BE2C (cell line): Measurements from ENCODE around the gene CD99.
"Not testable (repeated sequence)": the region's sequence is repeated elsewhere in the genome, so short reads cannot be mapped to it uniquely, and the experiment has no call there.

Experiments
- DNase-seq: peaks from one replicate; pipeline ENCODE4 v3.0.0-alpha.2; 2020
- H3K27me3 ChIP-seq: fragments of 250-450 bp; sonication (Bioruptor Pico); 2 replicates; pipeline ENCODE4 v1.5.1; 2020; ENCODE audit warnings: mild to moderate bottlenecking
- H3K36me3 ChIP-seq: fragments of 250-450 bp; sonication (Bioruptor Pico); 2 replicates; pipeline ENCODE4 v1.5.1; 2020; ENCODE audit warnings: mild to moderate bottlenecking
- H3K4me1 ChIP-seq: fragments of 250-450 bp; sonication (Bioruptor Pico); 2 replicates; pipeline ENCODE4 v1.5.1; 2020
- H3K4me3 ChIP-seq: 2 replicates; pipeline ENCODE4 v1.5.1; 2011; ENCODE audit warnings: low read depth, low read length
- H3K9me3 ChIP-seq: fragments of 250-450 bp; sonication (Bioruptor Pico); 2 replicates; pipeline ENCODE4 v1.5.1; 2020
- TF ChIP-seq, protein P1 (sequence below): IDR thresholded peaks from 2 replicates; pipeline ENCODE4 v1.5.1; 2012; ENCODE audit warnings: mild to moderate bottlenecking, low read depth, low read length

CD99 gene

GRCh38 chrX:2774057-2774456, 83.0 kb downstream of the CD99 start:
- Histone ChIP-seq H3K36me3 (no peaks in the 10 kb centered on the region), H3K27me3 (no peaks in the 10 kb centered on the region), H3K4me3 (no peak overlapping the region), H3K4me1 (no peaks in the 10 kb centered on the region), H3K9me3 (no peaks in the 10 kb centered on the region)
- TF ChIP-seq, protein P1, sequence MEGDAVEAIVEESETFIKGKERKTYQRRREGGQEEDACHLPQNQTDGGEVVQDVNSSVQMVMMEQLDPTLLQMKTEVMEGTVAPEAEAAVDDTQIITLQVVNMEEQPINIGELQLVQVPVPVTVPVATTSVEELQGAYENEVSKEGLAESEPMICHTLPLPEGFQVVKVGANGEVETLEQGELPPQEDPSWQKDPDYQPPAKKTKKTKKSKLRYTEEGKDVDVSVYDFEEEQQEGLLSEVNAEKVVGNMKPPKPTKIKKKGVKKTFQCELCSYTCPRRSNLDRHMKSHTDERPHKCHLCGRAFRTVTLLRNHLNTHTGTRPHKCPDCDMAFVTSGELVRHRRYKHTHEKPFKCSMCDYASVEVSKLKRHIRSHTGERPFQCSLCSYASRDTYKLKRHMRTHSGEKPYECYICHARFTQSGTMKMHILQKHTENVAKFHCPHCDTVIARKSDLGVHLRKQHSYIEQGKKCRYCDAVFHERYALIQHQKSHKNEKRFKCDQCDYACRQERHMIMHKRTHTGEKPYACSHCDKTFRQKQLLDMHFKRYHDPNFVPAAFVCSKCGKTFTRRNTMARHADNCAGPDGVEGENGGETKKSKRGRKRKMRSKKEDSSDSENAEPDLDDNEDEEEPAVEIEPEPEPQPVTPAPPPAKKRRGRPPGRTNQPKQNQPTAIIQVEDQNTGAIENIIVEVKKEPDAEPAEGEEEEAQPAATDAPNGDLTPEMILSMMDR: no peak
- no peak for DNase-seq

DNA sequence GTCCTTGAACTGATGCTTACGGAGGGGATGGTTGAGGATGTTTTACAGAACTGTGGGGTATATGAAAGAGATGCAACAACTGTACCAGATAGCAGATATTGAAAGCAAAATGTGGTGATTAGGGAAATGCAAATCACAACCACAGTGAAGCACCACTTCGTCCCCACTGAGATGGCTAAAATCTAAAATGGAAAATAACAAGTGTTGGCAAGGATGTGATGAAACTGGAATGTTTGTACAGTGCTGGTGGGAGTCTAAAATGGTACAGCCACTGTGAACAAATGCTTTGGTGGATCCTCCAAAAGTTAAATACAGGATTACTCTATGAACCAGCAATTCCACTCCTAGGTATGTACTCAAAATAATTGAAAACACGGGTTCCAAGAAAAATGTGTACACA, 83.7 kb downstream of the CD99 start:
- Histone ChIP-seq H3K36me3 (no peaks in the 10 kb centered on the region), H3K4me1 (no peaks in the 10 kb centered on the region), H3K9me3 (no peaks in the 10 kb centered on the region), H3K4me3 (no peak overlapping the region), H3K27me3 (no peaks in the 10 kb centered on the region)
- DNase-seq: no peak
- TF ChIP-seq, protein P1: no peak

GRCh38 chrX:2780472-2781225, 89.6 kb downstream of the CD99 start:
- H3K4me1 ChIP-seq, H3K27me3 ChIP-seq, H3K36me3 ChIP-seq, DNase-seq, H3K9me3 ChIP-seq, H3K4me3 ChIP-seq: not testable (repeated sequence)

DNA sequence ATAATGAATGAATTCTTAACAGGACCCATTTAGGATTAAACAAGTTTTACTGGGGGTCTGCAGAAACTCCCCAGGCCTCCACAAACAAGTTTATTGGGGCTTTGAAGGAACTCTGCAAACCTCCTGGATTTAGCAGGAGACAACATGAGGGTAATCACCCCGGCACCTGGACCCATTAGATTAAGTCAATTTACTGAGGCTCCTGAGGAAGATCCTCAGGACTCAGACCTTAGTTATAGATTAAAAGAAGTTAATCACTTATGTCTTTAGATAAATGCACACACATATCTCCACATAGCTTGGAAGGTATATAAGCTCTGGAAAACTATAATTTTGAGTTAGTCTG, 90.1 kb downstream of the CD99 start:
- H3K9me3 ChIP-seq: no peaks in the 10 kb centered on the region
- H3K36me3 ChIP-seq: no peaks in the 10 kb centered on the region
- H3K4me1 ChIP-seq: no peaks in the 10 kb centered on the region
- DNase-seq: no peak
- H3K27me3 ChIP-seq: no peaks in the 10 kb centered on the region
- H3K4me3 ChIP-seq: no peak overlapping the region
- TF ChIP-seq, protein P1: no peak

DNA sequence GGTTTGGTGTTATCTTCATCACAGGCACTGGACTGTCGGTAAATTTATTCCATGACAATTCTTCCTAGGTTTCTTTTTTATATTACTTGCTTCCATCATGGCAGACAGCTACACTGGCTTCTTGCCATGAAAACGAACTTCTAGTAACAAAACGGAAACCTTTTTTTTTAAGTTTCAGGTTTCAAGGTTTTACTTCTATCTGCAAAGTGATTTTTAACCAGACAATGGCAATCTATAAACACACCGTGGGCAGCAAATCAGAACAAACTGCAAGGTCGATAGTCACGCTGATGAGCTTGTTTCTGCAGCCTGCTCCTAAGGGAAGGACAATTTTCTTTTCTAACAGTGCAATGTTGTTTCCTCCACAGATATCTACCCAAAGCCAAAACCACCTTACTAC, 90.6 kb downstream of the CD99 start:
- Histone ChIP-seq H3K4me3 (no peak overlapping the region), H3K9me3 (no peaks in the 10 kb centered on the region), H3K36me3 (no peaks in the 10 kb centered on the region), H3K27me3 (no peaks in the 10 kb centered on the region), H3K4me1 (no peaks in the 10 kb centered on the region)
- TF ChIP-seq, protein P1: no peak
- DNase-seq: no peak

DNA sequence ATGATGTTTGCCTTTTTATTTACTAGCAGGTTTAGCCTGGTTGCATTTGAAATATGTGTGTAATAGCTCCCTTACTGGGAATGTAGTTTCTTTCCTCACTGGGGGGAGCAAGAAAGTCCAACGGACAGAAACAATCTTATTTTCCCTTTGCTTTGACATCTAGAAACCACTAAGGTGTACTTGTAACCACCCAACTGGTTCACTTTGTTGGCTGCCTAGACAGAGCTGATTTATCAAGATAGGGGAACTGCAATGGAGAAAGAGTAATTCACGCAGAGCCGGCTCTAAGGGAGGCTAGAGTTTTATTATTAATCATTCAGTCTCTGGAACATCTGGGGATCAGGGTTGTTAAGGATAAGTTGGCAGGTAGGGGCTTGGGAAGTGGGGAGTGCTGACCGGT, 91.1 kb downstream of the CD99 start:
- TF ChIP-seq, protein P1: no peak
- no peaks in the 10 kb centered on the region for H3K27me3 ChIP-seq
- H3K36me3 ChIP-seq: no peaks in the 10 kb centered on the region
- no peaks in the 10 kb centered on the region for H3K9me3 ChIP-seq
- no peaks in the 10 kb centered on the region for H3K4me1 ChIP-seq
- no peak overlapping the region for H3K4me3 ChIP-seq
- DNase-seq: no peak
